ENCODE measurements around the gene TTC19.
"Not testable (repeated sequence)": the region's sequence is repeated elsewhere in the genome, so short reads cannot be mapped to it uniquely, and the experiment has no call there.

The TTC19 gene

GRCh38 chr17:16033729-16034349 lies 34.2 kb downstream of the TTC19 start:
- no peak for DNase-seq

DNA sequence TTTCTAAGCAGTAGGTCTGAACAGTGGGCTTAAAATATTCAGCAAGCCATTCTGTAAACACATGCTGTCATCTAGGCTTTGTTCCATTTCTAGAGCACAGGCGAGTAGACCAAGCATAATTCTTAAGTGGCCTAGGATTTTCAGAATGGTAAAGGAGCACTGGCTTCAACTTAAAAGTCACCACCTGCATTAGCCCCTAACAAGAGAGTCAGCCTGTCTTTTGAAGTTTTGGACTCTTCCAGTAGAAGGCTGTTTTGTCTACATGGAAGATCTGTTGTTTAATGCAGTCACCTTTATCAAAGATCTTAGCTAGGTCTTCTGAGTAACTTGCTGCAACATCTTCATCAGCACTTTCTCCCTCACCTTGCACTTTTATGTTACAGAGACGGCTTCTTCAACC lies 36.6 kb downstream of the TTC19 start:
- no peak for DNase-seq

DNA sequence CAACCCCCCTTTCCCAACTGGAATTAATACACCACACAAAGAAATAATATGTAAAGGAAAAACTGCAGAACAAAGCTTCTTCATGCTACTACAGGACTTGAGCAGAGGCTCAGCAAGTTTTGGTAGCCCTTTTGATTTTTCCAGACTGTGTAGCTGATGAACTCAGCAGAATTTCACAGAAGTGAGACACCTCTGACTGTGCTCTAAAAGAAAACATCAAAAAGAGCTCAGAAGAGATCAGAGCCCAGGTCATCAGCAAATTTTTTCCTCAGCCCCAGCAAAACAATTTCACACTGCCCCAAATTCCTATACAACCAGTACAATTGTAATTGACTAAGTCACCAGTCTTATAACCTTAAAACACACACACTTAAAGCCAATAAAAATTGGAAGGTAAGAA lies 38.0 kb downstream of the TTC19 start:
- DNase-seq: no peak

- no peak for DNase-seq
These were observed 41.2 kb downstream of the TTC19 start for GRCh38 chr17:16040710-16041251.

GRCh38 chr17:16044487-16044886 lies 44.9 kb downstream of the TTC19 start:
- no peak for DNase-seq

- DNase-seq: no peak
These were observed 47.3 kb downstream of the TTC19 start for GRCh38 chr17:16046966-16047365.

GRCh38 chr17:16048811-16049449 lies 49.3 kb downstream of the TTC19 start:
- no peak for DNase-seq

- no peak for DNase-seq
These were observed 51.2 kb downstream of the TTC19 start for GRCh38 chr17:16050844-16051243.

DNA sequence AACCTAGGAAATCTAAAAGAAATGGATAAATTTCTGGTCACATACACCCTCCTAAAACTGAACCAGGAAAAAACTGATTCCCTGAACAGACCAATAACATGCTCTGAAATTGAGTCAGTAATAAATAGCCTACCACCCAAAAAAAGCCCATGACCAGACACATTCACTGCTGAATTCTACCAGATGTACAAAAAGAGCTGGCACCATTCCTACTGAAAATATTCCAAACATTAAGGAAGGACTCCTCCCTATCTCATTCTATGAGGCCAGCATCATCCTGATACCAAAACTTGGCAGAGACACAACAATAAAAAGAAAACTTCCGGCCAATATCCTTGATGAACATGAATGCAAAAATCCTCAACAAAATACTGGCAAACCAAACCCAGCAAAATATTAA lies 52.9 kb downstream of the TTC19 start:
- DNase-seq: no peak

- not testable (repeated sequence) for DNase-seq
These were observed 55.5 kb downstream of the TTC19 start for GRCh38 chr17:16055139-16055538.

DNA sequence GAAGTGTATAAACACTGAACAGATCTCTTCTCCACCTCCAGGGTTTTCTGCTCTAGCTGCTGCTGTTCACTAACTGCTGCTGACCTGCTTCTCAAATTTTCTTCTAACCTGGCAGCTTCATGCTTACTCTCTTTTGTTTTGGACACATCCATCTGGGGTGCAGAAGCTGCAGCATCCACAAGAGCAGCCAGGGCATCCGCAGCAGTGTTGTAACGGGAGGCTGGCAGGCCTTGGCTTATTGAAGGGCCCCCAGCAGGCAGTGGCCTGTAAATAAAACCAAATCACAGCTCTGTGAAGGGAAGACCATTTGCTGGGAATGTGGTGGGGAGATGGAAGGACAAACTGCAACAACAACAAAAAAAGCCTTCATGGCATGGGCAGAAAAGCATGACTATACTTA lies 62.0 kb downstream of the TTC19 start:
- DNase-seq: no peak

DNA sequence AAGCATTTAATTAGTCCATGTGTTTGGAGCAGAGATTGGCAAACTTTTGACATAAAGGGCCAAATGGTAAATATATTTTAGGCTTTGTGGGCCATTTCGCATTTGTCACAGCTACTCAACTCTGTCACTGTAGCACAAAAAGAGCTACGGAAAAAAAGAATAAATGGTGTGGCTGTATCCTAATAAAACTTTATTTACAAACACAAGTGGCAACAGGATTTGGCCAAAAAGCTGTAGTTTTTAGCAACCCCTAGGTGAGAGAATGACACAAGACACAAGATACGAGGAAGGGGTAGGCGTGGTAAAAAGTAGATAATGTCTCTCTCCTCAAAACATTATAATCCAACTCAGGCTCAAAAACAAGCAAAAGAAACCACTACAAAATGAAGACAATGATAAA lies 66.5 kb downstream of the TTC19 start:
- no peak for DNase-seq

- no peak for DNase-seq
These were observed 68.7 kb downstream of the TTC19 start for GRCh38 chr17:16068323-16068722.

DNA sequence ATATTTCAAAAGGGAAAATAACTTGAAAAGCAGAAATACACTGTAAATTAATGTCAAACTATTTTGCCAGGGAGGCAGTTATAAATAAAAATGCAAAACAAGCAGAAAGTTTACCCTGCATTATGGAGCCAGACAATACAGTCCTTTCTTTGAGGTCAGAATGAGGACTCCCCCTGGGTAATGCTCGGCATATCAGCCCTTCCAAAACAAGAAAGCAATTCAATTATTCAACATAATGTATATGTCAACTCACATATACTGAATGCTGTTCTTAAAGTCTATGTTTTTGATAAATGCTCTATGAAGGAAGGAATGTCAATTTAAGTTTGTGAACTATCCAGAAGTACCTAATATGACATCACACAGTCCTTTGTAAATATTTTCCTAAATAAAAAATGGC lies 72.4 kb downstream of the TTC19 start:
- DNase-seq: no peak

GRCh38 chr17:16073845-16074244 lies 74.2 kb downstream of the TTC19 start:
- DNase-seq: no peak

- no peak for DNase-seq
These were observed 74.8 kb downstream of the TTC19 start for GRCh38 chr17:16074423-16074822.

DNA sequence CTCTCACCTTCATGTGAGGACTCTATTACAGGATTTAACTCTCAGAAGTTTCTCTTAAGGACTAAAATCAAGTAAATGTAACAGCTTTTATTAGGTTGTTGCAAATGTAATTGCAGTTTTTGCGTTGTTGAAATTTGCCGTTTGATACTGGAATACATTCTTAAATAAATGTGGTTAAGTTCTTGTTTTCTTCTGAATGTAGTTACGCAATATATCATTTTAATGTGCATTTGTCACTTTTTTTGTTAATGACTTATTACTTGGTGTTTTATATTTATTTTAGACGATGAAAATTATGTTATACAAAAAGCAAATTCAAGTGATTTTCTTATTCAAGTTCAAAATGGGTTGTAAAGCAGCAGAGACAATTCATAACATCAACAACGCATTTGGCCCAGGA lies 76.3 kb downstream of the TTC19 start:
- DNase-seq: no peak

Data from SIG-M5 (cell line).